GF-D8 (cell line): Measurements from ENCODE around the gene GNAQ.
"Not testable (repeated sequence)": the region's sequence is repeated elsewhere in the genome, so short reads cannot be mapped to it uniquely, and the experiment has no call there.

Source experiments
- DNase-seq: peaks from one replicate; lab custom pipeline; 2025; lab: John Stamatoyannopoulos, UW

The GNAQ gene

DNA sequence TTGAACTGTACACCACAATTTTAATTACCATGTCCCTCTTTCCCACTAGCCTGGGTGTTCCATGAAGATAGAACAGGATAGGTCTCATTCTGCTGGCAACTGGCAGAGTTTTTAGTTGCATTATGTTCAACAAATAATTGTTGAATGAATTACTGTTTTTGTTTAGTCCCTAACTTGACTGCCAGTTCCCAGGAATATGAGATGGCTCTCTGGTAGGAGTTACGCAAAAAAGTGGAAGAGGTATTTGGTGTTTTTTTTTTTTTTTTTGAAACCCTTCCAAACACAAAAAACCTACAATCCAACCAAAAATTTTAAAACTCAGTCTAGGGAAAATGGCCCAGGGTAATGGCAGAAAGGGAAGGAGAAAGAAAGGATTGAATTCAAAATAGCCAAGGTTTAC, 153.6 kb downstream of the GNAQ start:
- no peak for DNase-seq

DNA sequence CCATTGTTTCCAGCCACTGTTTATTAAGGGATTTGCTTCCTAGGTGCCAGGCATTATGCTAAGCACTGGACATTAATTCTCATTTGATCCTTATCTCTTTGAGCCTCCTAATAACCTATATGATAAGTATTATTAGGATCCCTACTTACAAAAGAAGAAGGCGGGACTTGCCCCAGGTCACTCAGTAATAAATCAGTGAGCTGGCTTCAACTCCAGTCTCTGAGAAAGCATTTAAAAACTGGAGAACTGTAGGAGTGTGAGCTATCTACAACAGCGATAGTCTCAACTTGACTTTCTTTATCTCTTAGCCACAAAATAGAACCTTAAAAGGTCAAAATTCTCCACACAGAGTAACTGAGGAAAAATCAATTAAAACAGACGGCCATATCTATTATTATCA, 155.0 kb downstream of the GNAQ start:
- no peak for DNase-seq

DNA sequence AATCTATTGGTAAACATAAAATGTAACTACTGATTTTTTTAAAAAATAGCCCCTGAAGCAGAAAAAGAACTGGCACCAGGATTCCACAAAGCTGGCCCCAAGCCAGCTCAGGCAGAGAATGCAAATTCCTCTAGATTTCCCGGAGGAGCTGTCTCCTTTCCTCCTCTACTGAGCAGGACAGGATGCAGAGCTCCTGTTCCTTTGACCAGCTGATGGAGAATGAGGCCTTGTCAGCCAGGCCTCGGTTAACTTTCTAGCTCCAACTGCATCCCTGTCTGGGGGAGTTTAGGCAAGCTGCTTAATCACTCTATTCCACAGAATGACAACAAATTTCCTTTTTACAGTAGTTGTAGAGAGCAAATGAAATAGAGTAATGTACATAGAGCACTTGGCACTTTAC, 155.5 kb downstream of the GNAQ start:
- no peak for DNase-seq

DNA sequence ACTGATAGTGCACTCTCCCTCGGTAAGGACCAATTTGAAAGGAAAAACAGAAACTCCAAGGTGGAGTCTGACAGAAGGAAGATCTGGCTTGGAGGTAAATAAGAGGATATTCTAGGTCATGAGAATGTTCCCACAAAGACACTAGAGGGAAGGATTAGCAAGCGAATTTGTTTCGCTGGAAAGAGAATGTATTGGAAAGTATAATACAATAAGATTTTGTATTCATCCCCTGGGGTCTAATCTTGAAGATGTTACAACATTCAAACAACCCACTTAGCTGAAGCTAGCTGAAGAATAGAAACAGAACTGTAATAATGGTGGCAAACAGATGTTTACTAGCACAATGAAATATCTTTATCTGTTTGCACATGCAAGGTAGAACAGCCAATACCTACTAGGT, 158.7 kb downstream of the GNAQ start:
- no peak for DNase-seq

DNA sequence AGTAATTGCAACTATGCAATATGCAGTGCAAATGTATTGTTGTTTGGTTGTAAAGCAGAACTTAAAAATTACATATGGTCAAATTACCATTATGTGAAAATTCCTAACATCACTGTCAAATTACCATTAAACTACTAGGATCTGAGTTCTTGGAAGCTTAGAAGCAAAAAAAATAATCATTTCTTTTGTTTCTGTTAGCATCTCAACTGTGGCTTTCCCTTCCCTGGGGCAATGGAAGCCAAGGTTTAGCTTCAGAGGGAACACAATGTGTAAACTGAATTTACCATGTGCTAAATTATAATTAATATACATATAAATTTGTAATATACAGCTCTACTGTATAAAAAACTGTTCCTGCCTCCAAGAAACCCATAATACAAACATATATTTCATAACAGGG, 159.4 kb downstream of the GNAQ start:
- no peak for DNase-seq

DNA sequence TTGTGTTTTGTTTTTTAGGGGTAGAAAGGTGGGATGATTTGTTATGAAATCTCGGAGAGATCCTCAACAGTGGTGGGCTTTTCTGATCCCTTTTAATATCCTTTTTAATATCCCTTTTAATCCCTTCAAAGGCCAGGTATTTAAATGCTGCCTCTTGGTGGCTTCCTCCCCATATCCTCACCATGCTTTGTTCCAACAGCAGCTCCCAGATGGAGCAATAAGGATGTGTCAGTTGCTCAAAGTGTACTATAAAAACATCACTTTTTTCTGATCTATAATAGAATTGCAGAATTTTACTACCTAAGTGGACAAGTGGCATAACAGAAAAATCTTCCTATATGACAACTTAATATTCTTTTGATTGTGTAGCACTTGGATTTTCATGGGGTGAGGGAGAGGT, 160.1 kb downstream of the GNAQ start:
- no peak for DNase-seq

DNA sequence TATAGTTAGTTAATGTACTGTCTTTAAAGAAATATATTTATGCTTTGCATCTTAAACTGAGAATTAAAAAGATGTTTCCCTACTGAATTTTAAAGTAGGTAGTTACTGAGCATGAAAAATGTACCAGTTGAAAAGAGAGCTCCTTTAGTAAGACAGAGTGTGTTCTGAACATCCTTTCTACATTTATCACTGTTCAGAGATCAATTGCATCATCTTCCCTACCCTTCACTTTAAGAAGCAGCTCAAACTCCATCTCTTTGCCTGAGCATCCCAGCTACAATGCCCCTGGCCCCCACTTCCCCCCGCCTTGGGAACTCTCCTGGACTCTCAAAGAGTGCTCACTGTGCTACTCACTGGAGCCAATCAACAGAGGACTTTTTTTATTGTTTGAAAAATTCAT, 164.7 kb downstream of the GNAQ start:
- no peak for DNase-seq

DNA sequence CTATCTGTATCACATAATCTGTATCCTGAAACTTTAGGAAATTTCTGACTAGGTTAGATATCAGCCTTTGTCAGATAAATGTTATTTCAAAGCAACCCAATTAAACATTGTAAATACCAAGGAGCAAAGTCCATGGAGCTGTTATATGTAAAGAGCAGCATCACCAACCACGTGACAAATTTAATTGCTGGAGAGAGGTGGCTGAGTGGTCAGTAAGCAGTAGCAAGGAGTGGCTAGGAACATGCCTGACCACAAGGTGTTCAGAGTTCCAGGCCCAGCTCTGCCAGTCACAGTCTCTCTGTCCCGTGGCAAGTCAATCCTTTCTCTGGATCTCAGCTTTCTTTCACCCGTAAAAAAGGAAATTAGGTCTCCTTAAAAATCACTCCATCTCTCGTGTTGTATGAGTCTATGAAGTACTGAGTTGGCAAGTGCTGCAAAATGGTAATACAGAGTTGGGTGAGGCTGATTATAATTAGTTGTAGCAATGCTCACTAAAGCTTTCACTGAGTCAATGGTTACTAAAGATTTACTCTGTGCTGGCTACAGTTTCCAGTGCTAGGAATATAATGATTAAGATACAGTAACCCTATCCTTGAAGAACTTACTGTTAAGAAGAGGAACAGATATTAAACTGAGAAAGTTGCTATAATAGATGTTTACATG, 166.1 kb downstream of the GNAQ start:
- DNase-seq, result no peak

DNA sequence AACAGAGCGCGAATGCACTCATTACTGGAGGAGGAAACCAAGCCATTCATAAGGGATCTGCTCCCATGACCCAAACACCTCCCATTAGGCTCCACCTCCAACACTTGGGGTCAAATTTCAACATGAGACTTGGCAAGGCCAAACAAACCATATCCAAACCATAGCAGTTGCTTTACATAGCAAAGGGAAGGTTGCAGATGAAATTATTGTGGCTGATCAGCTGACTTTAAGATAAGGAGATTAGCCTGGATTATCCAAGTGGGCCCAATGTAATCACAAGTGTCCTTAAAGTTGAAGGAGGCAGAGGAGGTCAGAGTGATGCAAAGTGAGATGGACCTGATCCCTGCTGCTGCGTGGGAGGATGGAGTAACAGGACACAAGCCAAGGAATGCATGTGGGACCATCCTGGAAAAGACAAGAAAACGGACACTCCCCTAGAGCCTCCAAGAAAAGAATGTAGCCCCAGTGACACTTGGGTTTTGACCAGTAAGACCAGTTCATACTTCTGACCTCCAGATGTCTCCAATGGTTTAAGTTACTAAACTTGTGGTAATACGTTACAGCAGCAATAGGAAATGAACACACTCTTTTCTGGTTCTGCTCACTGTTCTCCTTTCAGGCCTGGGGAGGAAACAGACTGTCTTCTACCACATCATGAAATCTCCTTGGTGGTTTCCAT, 167.3 kb downstream of the GNAQ start:
- DNase-seq, result peak; percentile 96

DNA sequence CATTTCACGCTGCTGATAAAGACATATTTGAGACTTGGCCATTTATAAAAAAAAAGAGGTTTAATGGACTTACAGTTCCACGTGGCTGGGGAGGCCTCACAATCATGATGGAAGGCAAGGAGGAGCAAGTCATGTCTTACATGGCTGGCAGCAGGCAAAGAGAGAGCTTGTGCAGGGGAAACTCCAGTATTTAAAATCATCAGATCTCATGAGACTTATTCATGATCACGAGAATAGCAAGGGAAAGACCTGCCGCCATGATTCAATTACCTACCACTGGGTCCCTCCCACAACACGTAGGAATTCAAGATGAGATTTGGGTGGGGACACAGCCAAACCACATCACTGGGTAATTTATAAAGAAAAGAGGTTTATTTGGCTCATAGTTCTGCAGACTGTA, 168.0 kb downstream of the GNAQ start:
- DNase-seq, result not testable (repeated sequence)

DNA sequence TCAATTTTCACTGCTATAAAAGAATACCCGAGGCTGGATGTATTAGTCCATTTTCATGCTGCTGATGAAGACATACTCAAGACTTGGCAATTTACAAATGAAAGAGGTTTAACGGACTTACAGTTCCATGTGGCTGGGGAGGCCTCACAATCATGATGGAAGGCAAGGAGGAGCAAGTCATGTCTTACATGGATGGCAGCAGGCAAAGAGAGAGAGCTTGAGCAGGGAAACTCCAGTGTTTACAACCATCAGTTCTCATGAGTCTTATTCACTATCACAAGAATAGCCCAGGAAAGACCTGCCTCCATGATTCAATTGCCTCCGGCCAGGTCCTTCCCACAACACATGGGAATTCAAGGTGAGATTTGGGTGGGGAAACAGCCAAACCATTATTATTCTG, 170.7 kb downstream of the GNAQ start:
- not testable (repeated sequence) for DNase-seq

DNA sequence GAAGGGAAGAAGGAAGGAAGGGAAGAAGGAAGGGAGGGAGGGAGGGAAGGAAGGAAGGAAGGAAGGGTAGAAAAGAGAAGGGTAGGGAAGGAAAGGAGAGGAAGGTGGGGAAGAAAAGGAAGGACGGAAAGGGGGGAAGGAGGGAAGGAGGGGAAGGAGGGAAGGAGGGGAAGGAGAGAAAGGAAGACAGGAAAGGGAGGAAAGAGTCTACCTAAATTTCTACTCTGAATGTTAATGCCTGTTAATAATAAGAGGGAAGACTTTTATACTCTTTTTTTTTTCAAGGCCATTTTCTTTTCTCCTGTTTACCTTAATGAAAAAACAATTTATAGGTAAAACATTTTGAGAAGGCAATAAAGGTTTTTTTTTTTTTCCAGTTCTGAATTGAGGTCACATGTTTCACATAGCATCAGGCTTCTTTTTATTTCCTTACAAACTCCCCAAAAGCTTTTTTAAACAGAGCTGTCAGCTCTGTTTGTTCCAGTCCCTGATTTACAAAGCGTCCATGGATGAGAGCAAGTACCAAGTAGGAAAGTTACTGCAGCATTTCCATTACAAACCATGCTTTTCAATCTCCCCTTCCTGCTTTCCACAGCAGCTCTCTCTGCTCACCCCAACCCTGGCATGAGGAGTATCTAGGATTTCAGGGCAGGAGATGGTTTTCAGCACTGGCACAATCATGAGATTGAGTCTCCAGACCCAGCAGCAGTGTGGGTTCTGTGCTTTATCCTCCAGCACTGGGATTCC, 173.9 kb downstream of the GNAQ start:
- DNase-seq, result no peak

DNA sequence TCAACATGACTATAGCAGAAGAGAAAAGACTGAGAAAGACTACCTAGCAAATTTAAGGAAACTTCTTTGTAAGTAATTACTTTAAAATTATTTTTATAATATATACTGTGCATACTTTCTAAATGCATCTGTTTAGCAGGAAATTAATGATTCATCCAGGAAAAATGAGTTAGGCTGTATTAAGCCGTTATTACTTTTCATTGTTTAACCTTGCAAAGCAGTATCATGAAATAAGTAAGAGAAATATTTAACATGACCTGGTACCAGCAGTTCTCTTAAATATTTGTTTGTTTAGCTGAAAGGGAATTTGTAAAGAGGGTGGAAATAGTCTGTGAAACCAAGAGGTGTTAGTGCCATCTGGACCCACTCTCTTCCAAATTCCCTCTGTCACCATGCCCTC, 175.0 kb downstream of the GNAQ start:
- no peak for DNase-seq

DNA sequence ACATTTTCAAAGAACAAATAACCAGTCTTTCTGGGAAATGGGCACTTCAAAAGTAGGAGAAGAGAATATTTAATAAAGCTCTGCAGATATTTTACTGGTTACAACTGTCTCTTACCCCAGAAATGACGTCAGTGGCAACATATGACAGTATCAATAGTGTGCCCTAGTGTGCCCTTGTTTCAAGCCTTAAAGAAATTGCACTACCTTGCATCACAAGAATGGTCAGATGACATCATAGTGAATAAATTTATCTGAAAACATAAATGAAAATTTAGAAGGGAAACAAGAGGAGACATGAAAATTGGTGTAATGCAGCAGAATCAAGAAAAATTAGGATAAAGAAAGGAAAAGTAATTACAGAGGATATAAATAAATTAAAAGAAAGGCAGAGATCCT, 176.7 kb downstream of the GNAQ start:
- no peak for DNase-seq

DNA sequence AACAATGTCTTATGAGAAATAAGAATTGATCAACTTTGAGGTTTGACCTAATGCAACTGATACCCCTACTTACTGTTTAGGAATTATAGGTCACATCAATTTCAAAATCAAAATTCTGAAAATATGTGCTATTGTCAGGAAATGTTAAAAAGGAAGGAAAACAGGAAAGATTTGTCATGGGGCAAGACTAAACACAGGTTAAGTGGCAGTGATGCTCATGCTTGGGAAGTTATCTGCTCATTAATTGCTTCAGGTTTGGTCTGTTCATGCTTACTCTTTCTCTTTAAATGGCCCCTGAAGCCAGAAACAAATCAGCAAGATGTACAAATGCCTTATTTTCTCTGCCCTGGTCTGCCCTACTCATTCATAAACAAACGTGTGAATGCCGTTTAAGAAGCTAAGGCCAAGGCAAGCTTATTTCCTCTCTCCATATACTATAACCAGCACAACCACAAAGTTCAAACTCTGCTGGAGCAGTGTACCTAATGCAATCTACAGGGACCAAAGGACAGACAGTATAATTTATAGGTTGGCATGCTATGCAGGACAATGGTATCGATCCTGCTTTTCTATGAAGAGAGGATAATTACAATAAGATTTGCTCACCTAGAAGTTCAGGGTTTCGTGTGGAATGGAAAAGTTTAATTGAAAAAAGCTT, 177.2 kb downstream of the GNAQ start:
- DNase-seq, result no peak

DNA sequence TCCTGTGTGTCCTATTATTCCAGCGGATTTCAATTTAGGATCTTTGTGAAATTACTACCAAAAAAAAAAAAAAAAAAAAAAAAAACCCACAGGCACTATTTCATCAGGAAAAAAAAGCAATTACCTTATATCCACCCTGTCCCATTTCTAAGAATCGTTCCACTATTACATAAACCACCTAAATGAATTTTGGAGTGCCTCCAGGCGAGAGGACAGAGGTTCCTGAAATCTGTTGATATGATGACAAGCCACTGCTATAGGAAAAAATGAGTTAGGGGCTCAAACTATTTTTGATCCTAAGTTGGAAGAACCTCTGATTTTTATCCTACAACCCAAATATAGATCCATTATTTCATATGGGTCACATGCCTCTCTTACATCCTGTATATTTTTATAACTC, 177.9 kb downstream of the GNAQ start:
- peak; percentile 15 for DNase-seq

DNA sequence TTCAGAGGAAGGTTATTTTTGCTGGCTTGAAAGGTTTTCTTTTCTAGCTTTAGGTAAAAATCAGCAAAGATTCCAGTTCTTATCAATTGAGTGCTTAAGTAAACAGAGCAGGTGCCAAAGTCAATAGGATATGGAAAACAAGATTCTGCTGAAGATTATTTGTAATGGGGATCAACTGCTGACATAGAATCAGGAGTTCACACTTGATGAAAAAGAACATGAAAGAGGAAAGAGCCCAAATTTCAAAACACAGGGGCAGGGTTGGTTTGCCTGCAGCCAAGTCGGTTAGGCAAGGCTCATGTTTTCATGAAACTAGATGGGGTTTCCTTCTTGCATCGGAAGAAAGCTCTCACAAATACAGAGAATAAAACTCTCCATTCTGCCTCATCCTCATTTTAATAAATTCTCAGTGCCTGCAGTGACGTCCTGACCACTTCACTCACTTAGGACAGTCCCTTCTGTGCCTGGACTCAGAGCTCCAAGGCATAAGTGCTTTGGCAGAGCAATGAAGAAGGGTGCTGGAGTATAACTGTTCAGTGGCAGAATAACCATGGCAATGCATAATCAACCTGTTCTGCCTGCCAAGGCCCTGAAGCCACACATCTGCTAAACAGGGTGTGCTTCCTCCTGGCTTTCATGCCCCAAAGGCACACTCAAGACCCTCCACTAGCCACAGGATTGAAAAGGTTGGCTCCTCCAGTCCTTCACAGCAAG, 179.6 kb downstream of the GNAQ start:
- no peak for DNase-seq

DNA sequence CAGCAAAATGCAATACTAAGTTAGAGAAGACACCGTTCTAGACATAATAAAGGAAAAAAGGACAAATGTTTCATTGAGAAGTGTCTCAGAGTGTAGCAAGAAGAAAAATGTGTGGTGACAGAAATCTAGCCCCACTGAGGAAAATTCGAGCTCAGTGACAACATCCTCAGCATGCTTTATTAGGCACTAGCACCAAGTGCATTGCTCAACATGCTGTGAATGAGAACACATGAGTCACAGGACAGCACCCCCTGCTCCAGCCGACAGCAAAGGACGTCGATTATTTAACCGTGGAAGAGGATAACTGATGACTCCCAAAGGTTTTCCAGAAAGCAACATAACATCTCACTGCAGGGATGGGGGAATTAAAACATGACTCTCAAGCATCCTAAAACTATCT, 182.7 kb downstream of the GNAQ start:
- DNase-seq, result no peak

DNA sequence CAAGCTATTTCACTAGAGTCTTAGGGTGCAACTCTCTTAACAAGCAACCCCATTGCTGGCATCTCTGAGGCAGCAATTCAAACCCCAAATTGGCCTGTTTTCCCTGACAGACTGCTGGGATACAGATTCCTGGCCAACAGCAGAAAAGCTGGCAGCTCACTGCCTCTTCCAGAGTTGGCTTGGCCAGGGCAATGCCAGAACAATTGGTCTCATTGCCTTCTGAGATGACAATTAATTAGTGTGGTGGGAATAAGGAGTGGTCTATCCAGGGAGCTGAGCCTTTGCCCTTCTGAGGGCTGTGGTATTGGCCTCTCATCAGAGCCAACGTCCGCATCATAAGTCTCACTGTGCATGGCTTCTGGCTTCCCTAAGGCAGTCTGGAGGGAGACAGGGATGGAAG, 183.2 kb downstream of the GNAQ start:
- DNase-seq, result no peak

DNA sequence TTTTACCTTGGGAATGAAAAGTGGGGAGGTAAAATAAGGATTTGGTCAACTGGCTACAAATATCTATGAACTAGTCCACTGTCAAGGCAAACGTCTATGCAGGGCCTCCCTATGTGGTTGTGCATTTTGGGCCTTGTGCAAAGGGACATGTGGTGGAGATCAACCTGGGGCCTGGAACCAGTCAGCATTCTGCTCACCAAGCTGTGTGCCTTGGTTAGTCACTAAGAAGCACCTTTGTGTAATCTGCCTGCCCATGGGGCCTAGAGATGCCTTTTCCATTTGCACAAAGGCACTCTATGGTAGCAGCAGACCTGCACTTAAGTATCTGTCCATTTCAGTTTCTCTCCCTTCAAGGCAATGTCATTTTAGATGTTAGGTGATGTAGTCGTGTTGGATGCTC, 184.0 kb downstream of the GNAQ start:
- no peak for DNase-seq

DNA sequence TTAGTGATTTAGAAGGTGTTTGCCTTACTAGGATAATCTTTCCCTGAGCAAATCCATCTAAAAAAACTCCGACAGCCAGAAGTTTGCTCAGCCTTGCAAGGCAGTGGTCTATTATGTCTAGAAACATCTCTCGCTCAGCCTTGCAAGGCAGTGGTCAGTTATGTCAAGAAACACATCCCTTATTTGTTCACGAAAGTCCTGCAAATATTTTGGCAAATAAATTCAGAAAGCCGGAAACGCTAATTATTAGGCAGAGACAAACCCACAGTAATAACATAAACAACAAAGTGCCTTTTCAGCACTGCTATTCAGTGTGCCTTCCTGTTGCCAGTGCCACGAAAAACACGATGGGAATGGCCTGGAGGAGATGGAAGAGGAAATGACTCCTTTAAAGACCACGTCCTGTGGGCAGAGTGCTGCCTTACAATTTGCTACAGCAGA, 184.5 kb downstream of the GNAQ start:
- no peak for DNase-seq

DNA sequence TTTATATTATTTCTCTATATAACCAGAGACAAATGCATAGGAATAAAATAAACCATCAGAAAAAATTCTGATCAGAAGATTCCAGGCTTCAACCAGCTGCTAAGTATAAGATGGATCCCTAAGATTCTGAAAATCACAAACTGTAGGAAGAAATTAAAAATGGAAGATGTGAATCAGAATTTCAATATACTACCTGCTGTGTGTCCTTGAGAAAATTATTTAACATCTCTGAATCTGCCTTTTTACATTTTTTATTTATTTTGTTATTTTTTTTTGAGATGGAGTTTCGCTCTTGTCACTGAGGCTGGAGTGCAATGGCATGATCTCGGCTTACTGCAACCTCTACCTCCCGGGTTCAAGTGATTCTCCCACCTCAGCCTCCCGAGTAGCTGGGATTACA, 187.2 kb downstream of the GNAQ start:
- DNase-seq, result no peak
